GM12878 (cell line): ENCODE results near the gene HOTAIR. TPM values are rescaled to one million over a fixed set of nuclear protein-coding genes. Genes with fewer than 3 reads are reported as not detected.

Source experiments
- ATAC-seq: fragments of 200-7000 bp; cut with Tn5 transposase; 3 replicates; pipeline ENCODE4 v1.9.1; 2020; ENCODE audit warnings: mild to moderate bottlenecking, moderate library complexity
- BruUV-seq: library from RNA; stranded (reverse); fragments of 400-500 nt; replicated peaks from 2 replicates; lab custom pipeline; 2021; lab: Mats Ljungman, UMichigan
- CTCF ChIA-PET: fragments of 300-600 bp; sonication (Branson Sonifier 250); formaldehyde crosslinking; extraction: SDS; loops from one replicate; lab custom pipeline; 2021; ENCODE audit warnings: inconsistent platforms; lab: Yijun Ruan, JAX
- POLR2A ChIA-PET: fragments of 350-600 bp; formaldehyde crosslinking; extraction: SDS; loops from one replicate; lab custom pipeline; 2021; ENCODE audit warnings: inconsistent platforms; lab: Charles Lee
- RAD21 ChIA-PET: fragments of 300-600 bp; sonication (Branson Sonifier 250); formaldehyde crosslinking; loops from one replicate; lab custom pipeline; 2023; ENCODE audit warnings: antibody characterized with exemption; ENCODE audit not compliant: unreplicated experiment; lab: Charles Lee
- SMC1A ChIA-PET: fragments of 300-600 bp; sonication (Branson Sonifier 250); formaldehyde crosslinking; loops from one replicate; lab custom pipeline; 2023; ENCODE audit not compliant: unreplicated experiment, uncharacterized antibody; lab: Charles Lee
- DNase-seq: peaks from one replicate; pipeline ENCODE4 v3.0.0-alpha.2; 2011; ENCODE audit warnings: low read depth, low spot score
- FAIRE-seq: peaks from 3 replicates; lab custom pipeline; 2011; peaks lifted over from hg19 to GRCh38; lab: Jason Lieb, UNC
- H2AFZ ChIP-seq: 2 replicates; pipeline ENCODE4 v1.6.0; 2011; ENCODE audit warnings: low read depth, low read length, control low read depth; ENCODE audit not compliant: control insufficient read depth
- H3K27ac ChIP-seq: 2 replicates; pipeline ENCODE4 v1.5.1; 2011; ENCODE audit warnings: control low read depth; ENCODE audit not compliant: control insufficient read depth, insufficient read depth
- H3K27me3 ChIP-seq, 2 experiments: replicated peaks in 1 of 2; 2 replicates each; pipeline versions ENCODE4 v1.6.0 to v1.6.1; 2011; ENCODE audit warnings: low read length in 1 of 2; ENCODE audit not compliant: control insufficient read depth in 2 of 2, insufficient read depth in 2 of 2
- H3K36me3 ChIP-seq, 2 experiments: 2 replicates each; pipeline ENCODE4 v1.5.1; 2011; ENCODE audit warnings: low read length in 1 of 2; ENCODE audit not compliant: control insufficient read depth in 2 of 2, insufficient read depth in 2 of 2
- H3K4me1 ChIP-seq: 2 replicates; pipeline ENCODE4 v1.6.1; 2011; ENCODE audit warnings: mild to moderate bottlenecking, low read length, moderate library complexity, mixed read lengths; ENCODE audit not compliant: control insufficient read depth, insufficient read depth
- H3K4me2 ChIP-seq: 2 replicates; pipeline ENCODE4 v1.6.0; 2011; ENCODE audit warnings: control low read depth; ENCODE audit not compliant: control insufficient read depth, insufficient read depth
- H3K4me3 ChIP-seq: fragments of 200-600 bp; sonication (generic); 2 replicates; pipeline ENCODE4 v1.5.1; 2016
- H3K79me2 ChIP-seq: 2 replicates; pipeline ENCODE4 v1.6.0; 2011; ENCODE audit warnings: low read length; ENCODE audit not compliant: control insufficient read depth, insufficient read depth
- H3K9ac ChIP-seq: 2 replicates; pipeline ENCODE4 v1.8.0; 2011; ENCODE audit warnings: low read length, control low read depth, mixed read lengths; ENCODE audit not compliant: control insufficient read depth, insufficient read depth
- H3K9me3 ChIP-seq: replicated peaks from 3 replicates; pipeline ENCODE4 v1.5.1; 2011; ENCODE audit warnings: mild to moderate bottlenecking, low read length; ENCODE audit not compliant: control insufficient read depth, insufficient read depth
- H4K20me1 ChIP-seq: 2 replicates; pipeline ENCODE4 v1.6.0; 2011; ENCODE audit not compliant: control insufficient read depth, insufficient read depth
- CHD2 ChIP-seq: IDR thresholded peaks from 2 replicates; pipeline ENCODE4 v1.6.1; 2011; ENCODE audit warnings: low read depth, low read length, improper control_type of control experiment, borderline replicate concordance
- CREB1 ChIP-seq: IDR thresholded peaks from 2 replicates; pipeline ENCODE4 v1.6.1; 2012; ENCODE audit warnings: low read depth, mild to moderate bottlenecking, inconsistent platforms
- DPF2 ChIP-seq: fragments of 450-650 bp; IDR thresholded peaks from 2 replicates; pipeline ENCODE4 v1.6.1; 2017; ENCODE audit warnings: mild to moderate bottlenecking
- ESRRA ChIP-seq: IDR thresholded peaks from 2 replicates; pipeline ENCODE4 v1.6.1; 2012; ENCODE audit warnings: mild to moderate bottlenecking, low read length, improper control_type of control experiment
- HCFC1 ChIP-seq: fragments of 150-350 bp; IDR thresholded peaks from 2 replicates; pipeline ENCODE4 v1.6.1; 2014; ENCODE audit warnings: low read length
- POLR2A ChIP-seq: IDR thresholded peaks from 2 replicates; pipeline ENCODE4 v1.6.1; 2011; ENCODE audit warnings: low read depth, mild to moderate bottlenecking, low read length
- POLR2AphosphoS2 ChIP-seq: IDR thresholded peaks from 2 replicates; pipeline ENCODE4 v1.6.1; 2011; ENCODE audit warnings: low read depth, mild to moderate bottlenecking, low read length, improper control_type of control experiment, moderate library complexity
- SREBF1 ChIP-seq: IDR thresholded peaks from 2 replicates; pipeline ENCODE4 v1.6.1; 2012; ENCODE audit warnings: mild to moderate bottlenecking, low read length
- SUZ12 ChIP-seq: fragments of 200-600 bp; sonication (generic); IDR thresholded peaks from one replicate; pipeline ENCODE4 v1.6.1; 2018; ENCODE audit warnings: antibody characterized with exemption, mild to moderate bottlenecking; ENCODE audit not compliant: unreplicated experiment
- TCF3 ChIP-seq: IDR thresholded peaks from 2 replicates; pipeline ENCODE4 v1.6.1; 2012; ENCODE audit warnings: low read depth, mild to moderate bottlenecking, low read length, borderline replicate concordance; ENCODE audit not compliant: insufficient read depth
- YY1 ChIP-seq: IDR thresholded peaks from 2 replicates; pipeline ENCODE4 v1.6.1; 2011; ENCODE audit warnings: low read depth, mild to moderate bottlenecking, low read length
- ZBED1 ChIP-seq: IDR thresholded peaks from 2 replicates; pipeline ENCODE4 v1.6.1; 2016; ENCODE audit warnings: borderline replicate concordance
- WGBS: methylation state at CpG from one replicate; pipeline ENCODE4 v1.1.6; 2016; ENCODE audit warnings: low lambda C conversion rate; ENCODE audit not compliant: insufficient replicate concordance, insufficient coverage; ENCODE audit errors: missing lambda C conversion rate; 5-methylcytosine and 5-hydroxymethylcytosine counted together
- in situ Hi-C: fragments of 300-500 bp; cut with MboI; formaldehyde crosslinking; loops from 9 replicates; pipeline ENCODE4 v1.14.3; 2018; ENCODE audit warnings: mixed read lengths
- intact Hi-C: fragments of 100-400 bp; cut with micrococcal nuclease; formaldehyde crosslinking; loops from one replicate; pipeline ENCODE4 v1.14.2; 2022; ENCODE audit not compliant: unreplicated experiment
- polyA plus RNA-seq, 11 experiments: library from polyadenylated mRNA; depleted of rRNA in 4 of 11; unstranded in 6 of 11; stranded (reverse) in 5 of 11; fragments of >200 nt; fragmentation: Nextera tagmentation in 4 of 11; fragmentation: Illumina TruSeq in 1 of 11; extraction: Ambion mirVana in 4 of 11; extraction: Trizol in 1 of 11; gene quantifications; 1 replicate in 1 of 11; 2 replicates in 10 of 11; pipeline versions ENCODE4 v1.2.1 to v1.2.3, GENCODE V29; 2011 to 2016; ENCODE audit warnings: inconsistent platforms in 2 of 11, missing spikeins in 2 of 11, low read depth in 1 of 11
- total RNA-seq, 4 experiments: library from RNA; depleted of rRNA in 3 of 4; stranded (reverse); fragments of >200 nt in 3 of 4; fragmentation: Illumina TruSeq in 1 of 4; extraction: Trizol in 1 of 4; gene quantifications; 2 replicates each; pipeline versions ENCODE4 v1.2.1 to v1.2.3, GENCODE V29; 2013 to 2021
- TF ChIP-seq, protein P1 (sequence below): IDR thresholded peaks from 2 replicates; pipeline ENCODE4 v1.6.1; 2012; ENCODE audit warnings: low read depth, low read length, improper control_type of control experiment
- TF ChIP-seq, protein P2 (sequence below): fragments of 450-650 bp; IDR thresholded peaks from 2 replicates; pipeline ENCODE4 v1.6.1; 2016; ENCODE audit warnings: mild to moderate bottlenecking

HOTAIR gene
- total and polyA plus RNA-seq, 10 of the 15 experiments (the other 5 are each of a cell fraction or from before 2014, with no cell fraction given) = not detected

DNA sequence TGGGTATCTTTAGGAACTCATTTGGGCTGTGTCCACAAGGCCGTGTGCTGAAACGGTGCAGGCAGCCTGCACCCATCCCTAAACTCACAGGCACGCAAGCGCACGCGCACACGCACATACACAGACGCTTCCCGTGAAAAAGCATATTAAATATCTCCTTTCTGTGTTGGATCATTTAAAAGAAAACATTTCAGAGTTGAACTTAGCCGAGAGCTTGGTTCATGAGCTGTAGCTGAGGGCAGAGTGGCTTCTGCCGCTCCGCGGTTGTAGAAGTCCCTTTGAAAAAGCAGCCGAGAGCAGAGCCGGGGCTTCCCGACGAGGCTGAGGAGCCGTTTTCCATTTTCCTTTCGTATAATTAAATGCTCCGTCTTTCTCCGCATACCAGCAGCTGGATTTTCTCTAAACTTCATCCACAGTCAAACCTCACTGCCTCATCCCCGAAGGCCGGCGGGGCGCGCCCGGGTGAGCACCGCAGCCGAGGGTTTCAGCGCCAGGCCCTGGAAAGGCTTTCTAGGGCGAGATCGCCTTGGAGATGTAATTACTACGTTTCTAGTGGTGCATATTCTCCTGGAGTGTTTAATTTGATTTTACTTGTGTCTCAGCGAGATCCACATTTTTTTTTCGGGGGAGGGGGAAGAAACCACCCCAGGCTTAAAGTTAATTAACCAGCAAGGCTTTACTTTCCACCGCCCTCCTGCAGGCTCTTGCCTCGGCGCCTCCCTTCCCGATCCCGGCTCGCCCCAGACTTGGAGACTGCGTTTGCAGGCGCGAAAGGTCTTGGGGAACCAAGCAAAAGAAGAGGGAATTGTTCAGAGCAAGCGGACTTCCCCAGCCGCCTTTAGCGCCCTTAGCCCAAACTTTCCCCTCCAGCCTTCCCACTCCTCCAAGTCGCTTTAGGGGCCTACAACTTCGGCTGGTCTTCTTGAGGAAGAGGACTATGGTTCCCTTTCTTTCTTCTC, 39.1 kb downstream of the HOTAIR start:
- TF ChIP-seq CREB1 = no peak
- no peak for TF ChIP-seq CHD2
- no peak for TF ChIP-seq DPF2
- no peak for TF ChIP-seq HCFC1
- TF ChIP-seq POLR2A = no peak
- Histone ChIP-seq H3K36me3 (no peaks in the 10 kb centered on the region), H3K9me3 (no peaks in the 10 kb centered on the region; the same call in 1 of the 3 replicates), H3K9ac (no peak overlapping the region), H4K20me1 (no peaks in the 10 kb centered on the region; the same call in 1 of the 2 replicates), H2AFZ (no peak overlapping the region), H3K27ac (no peak overlapping the region), H3K4me1 (no peaks in the 10 kb centered on the region), H3K27me3 (peaks cover 21 to 37% of the 10 kb centered on the region in 2 experiments), H3K4me3 (no peak overlapping the region), H3K79me2 (no peaks in the 10 kb centered on the region), H3K4me2 (no peak overlapping the region)
- FAIRE-seq = no peak
- DNase-seq = no peak
- ChIA-PET POLR2A (interaction anchor here (0.6 kb wide), 1 partner anchor 1017 kb away, joined by 7 read pairs; no protein-coding TSS in a partner anchor), CTCF (no interaction called here), RAD21 (no interaction called here), SMC1A (no interaction called here)
- ATAC-seq = no peak
- in situ Hi-C loops (no loop called here), intact Hi-C loops (no loop called here)
- no TSS peak for BruUV-seq
- 27% methylated on average over 48 of the region's 49 CpGs for WGBS

DNA sequence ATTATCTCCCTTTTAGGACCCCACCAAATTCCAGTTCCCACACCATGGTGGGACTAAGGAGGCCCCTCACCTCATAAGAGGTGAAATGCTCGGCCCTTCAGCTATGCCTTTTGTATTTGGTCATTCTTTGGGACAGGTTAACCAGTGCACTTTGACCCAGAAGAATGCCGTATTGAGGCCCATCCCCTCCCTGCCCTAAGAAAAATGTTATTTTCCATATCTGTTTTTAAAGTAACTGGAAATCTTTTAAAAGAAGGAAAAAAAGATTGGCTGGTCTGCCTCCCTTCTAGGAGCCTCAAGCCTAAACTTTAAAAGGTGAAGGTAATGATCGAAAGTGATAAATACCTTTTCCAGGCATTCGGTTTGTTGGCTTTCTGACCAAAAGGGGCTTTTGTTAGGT, 41.8 kb downstream of the HOTAIR start:
- in situ Hi-C loops = no loop called here
- peaks cover 20 to 40% of the 10 kb centered on the region in 2 experiments for H3K27me3 ChIP-seq
- FAIRE-seq (no peak), ATAC-seq (no peak), DNase-seq (no peak)
- ChIA-PET CTCF (no interaction called here), POLR2A (no interaction called here), SMC1A (interaction anchor here (1.3 kb wide), 1 partner anchor 8 kb away, joined by 3 read pairs; no protein-coding TSS in a partner anchor), RAD21 (no interaction called here)
- intact Hi-C loops = no loop called here
- no peaks in the 10 kb centered on the region for H3K79me2 ChIP-seq
- no peaks in the 10 kb centered on the region for H3K36me3 ChIP-seq
- H3K4me3 ChIP-seq = no peak overlapping the region
- no peak overlapping the region for H3K27ac ChIP-seq
- H2AFZ ChIP-seq = no peak overlapping the region
- no peaks in the 10 kb centered on the region for H3K4me1 ChIP-seq
- WGBS = 46% methylated on average over 4 of the region's 4 CpGs
- no peak overlapping the region for H3K4me2 ChIP-seq
- no peaks in the 10 kb centered on the region for H3K9me3 ChIP-seq
- BruUV-seq = no TSS peak
- no peaks in the 10 kb centered on the region; the same call in 1 of the 2 replicates for H4K20me1 ChIP-seq
- H3K9ac ChIP-seq = no peak overlapping the region
- TF ChIP-seq ZBED1 (no peak), SREBF1 (no peak), YY1 (no peak), TCF3 (no peak), SUZ12 (no peak), ESRRA (no peak), POLR2AphosphoS2 (no peak)
- TF ChIP-seq, protein P1, sequence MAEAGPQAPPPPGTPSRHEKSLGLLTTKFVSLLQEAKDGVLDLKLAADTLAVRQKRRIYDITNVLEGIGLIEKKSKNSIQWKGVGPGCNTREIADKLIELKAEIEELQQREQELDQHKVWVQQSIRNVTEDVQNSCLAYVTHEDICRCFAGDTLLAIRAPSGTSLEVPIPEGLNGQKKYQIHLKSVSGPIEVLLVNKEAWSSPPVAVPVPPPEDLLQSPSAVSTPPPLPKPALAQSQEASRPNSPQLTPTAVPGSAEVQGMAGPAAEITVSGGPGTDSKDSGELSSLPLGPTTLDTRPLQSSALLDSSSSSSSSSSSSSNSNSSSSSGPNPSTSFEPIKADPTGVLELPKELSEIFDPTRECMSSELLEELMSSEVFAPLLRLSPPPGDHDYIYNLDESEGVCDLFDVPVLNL = no peak
- TF ChIP-seq, protein P2, sequence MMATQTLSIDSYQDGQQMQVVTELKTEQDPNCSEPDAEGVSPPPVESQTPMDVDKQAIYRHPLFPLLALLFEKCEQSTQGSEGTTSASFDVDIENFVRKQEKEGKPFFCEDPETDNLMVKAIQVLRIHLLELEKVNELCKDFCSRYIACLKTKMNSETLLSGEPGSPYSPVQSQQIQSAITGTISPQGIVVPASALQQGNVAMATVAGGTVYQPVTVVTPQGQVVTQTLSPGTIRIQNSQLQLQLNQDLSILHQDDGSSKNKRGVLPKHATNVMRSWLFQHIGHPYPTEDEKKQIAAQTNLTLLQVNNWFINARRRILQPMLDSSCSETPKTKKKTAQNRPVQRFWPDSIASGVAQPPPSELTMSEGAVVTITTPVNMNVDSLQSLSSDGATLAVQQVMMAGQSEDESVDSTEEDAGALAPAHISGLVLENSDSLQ = no peak
